BLaER1 (cell line): ENCODE data around the gene ZNF282.
"Not testable (repeated sequence)": the region's sequence is repeated elsewhere in the genome, so short reads cannot be mapped to it uniquely, and the experiment has no call there.

Experiments
- H3K27ac ChIP-seq: shearing (Covaris generic); formaldehyde crosslinking; 2 replicates; pipeline ENCODE4 v1.8.1; 2022
- H3K27me3 ChIP-seq: shearing (Covaris generic); formaldehyde crosslinking; 2 replicates; pipeline ENCODE4 v1.8.1; 2022
- H3K36me3 ChIP-seq: shearing (Covaris generic); formaldehyde crosslinking; 2 replicates; pipeline ENCODE4 v1.8.1; 2022
- H3K4me1 ChIP-seq: shearing (Covaris generic); formaldehyde crosslinking; 2 replicates; pipeline ENCODE4 v1.8.1; 2022
- H3K4me2 ChIP-seq: shearing (Covaris generic); formaldehyde crosslinking; 2 replicates; pipeline ENCODE4 v1.8.1; 2022
- H3K4me3 ChIP-seq: shearing (Covaris generic); formaldehyde crosslinking; 2 replicates; pipeline ENCODE4 v1.8.1; 2022
- H3K9ac ChIP-seq: shearing (Covaris generic); formaldehyde crosslinking; 2 replicates; pipeline ENCODE4 v1.8.1; 2022
- H3K9me3 ChIP-seq: shearing (Covaris generic); formaldehyde crosslinking; 2 replicates; pipeline ENCODE4 v1.8.1; 2022
- H4K20me1 ChIP-seq: shearing (Covaris generic); formaldehyde crosslinking; 2 replicates; pipeline ENCODE4 v1.8.1; 2022
- Cebpa-rat ChIP-seq: shearing (Covaris generic); IDR thresholded peaks from 2 replicates; pipeline ENCODE4 v1.8.1; 2022

ZNF282 gene

DNA sequence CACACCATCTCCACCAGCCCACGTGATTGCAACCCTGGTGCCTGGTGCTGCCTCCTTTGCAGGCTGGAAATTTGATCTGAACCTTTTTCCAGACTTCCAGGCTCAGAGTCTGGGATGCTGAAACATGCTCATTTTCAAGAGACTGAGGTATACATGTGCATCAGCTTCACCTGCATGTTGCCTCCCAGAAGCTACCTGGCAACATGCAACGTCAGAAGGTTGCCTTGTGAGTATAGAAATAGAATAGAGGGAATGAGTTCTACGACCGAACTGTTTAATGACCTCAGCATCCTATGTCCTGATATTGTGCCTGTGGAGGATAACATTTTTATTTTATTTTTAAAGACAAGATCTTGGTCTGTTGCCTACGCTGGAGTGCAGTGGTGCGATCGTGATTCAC is 42.2 kb downstream of the ZNF282 start:
- Histone ChIP-seq H3K27me3 (no peaks in the 10 kb centered on the region), H3K9ac (no peak overlapping the region), H4K20me1 (peaks cover 14% of the 10 kb centered on the region; the same call in 1 of the 2 replicates), H3K36me3 (peaks cover 10% of the 10 kb centered on the region), H3K27ac (no peak overlapping the region), H3K4me1 (peaks cover 18% of the 10 kb centered on the region), H3K4me2 (no peak overlapping the region), H3K4me3 (no peak overlapping the region), H3K9me3 (peaks cover 11% of the 10 kb centered on the region)
- TF ChIP-seq Cebpa-rat, result no peak

DNA sequence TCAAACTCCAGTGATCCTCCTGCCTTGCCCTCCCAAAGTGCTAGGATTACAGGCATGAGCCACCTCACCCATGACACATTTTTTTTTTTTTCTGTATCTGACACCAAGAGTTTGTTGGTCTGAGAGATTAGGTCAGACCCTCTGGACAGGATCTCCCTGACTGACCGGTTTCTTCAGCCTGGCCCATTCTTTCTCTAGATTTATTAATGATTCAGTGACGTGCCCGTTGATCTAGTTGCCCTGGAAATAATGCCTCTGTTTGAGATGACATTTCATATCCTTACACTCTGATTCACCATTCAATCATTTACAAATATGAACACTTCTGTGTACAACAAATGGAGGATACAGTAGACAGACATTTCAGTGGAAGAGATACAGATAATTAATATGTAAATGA is 42.7 kb downstream of the ZNF282 start:
- Histone ChIP-seq H3K27ac (no peak overlapping the region), H3K4me2 (no peak overlapping the region), H3K9ac (no peak overlapping the region), H3K4me1 (peaks cover 18% of the 10 kb centered on the region), H3K4me3 (no peak overlapping the region), H3K36me3 (peaks cover 13% of the 10 kb centered on the region), H4K20me1 (peaks cover 14% of the 10 kb centered on the region; the same call in 1 of the 2 replicates), H3K9me3 (peaks cover 17% of the 10 kb centered on the region), H3K27me3 (no peaks in the 10 kb centered on the region)
- TF ChIP-seq Cebpa-rat, result no peak

DNA sequence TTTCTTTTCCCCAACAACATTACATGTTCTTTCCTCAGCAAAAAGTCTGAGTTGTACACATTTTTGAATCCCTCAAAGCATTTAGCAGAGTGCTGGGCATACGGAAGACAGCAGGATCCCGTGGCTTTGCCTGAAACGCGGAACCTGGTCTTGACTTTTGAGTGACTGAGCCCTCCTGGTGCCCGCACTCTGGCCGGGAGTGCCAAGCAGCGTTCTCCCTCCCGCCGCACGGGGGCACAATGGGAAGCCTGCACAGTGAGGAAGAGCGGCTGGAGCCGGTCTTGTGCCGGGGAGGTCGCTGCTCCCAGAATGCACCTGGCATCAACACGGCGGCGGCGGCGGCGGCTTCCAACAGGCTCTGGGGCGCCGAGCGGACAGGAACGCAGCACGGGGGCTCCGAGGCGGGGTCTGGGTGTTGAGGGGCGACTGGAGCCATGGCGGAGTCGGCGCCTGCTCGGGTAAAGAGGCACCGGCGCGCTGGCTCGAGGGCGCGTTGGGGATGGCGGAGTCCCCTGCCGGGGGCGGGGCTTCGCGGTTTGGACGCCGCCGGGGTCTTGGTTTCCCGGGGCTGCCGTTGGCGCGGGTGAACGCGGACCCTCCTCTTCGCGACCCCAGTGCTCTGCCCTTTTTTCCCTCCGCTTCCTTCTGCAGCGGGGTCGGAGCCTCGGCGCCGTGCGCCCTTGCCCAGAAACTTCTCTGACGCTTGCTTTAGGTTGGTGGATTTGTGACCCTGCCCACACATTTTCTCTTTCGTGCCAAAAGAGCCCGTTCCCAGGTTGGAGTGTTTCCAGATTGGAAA is 44.2 kb downstream of the ZNF282 start, which contains the start of gene ZNF212:
ZNF212 (plus strand) TSS at position 307 of the 799 bp plus-strand sequence; CDS start at position 435, 128 bp downstream.
- H4K20me1 ChIP-seq, result peaks cover 17% of the 10 kb centered on the region; the same call in 1 of the 2 replicates
- peak within 1 kb of the TSS; percentile 80 for H3K4me3 ChIP-seq
- no peak for TF ChIP-seq Cebpa-rat
- H3K4me1 ChIP-seq, result peaks cover 29% of the 10 kb centered on the region
- peak within 1 kb of the TSS; percentile 79 for H3K4me2 ChIP-seq
- peaks cover 20% of the 10 kb centered on the region for H3K9me3 ChIP-seq
- H3K9ac ChIP-seq, result peak within 1 kb of the TSS; percentile 92
- H3K27me3 ChIP-seq, result no peaks in the 10 kb centered on the region
- H3K27ac ChIP-seq, result peak within 1 kb of the TSS; percentile 90
- peaks cover 14% of the 10 kb centered on the region for H3K36me3 ChIP-seq

DNA sequence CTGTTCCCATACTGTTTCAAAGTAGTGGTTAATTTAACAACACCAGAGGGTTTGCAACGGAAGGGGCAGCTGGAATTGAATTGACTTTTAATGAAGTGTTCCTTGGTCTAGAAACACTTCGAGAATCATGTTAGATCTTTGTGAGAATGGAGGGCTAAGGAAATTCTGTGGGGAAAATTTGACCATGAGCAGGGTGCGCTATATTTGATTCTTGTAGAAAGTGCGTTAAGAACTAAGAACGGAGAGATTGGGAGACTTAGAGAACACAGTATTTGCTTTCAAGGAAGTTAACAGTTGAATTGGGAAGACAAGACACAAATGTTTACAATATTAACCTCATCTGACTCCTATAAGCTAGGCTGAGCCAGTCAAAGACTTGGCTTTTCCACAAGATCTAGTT is 45.3 kb downstream of the ZNF282 start:
- Histone ChIP-seq H3K27ac (no peak overlapping the region), H3K4me2 (peak overlapping the region; percentile 79), H3K9me3 (peaks cover 20% of the 10 kb centered on the region), H4K20me1 (peaks cover 28% of the 10 kb centered on the region), H3K36me3 (peaks cover 14% of the 10 kb centered on the region), H3K9ac (peak overlapping the region; percentile 92; the same call in 1 of the 2 replicates), H3K4me3 (peak overlapping the region; percentile 80), H3K27me3 (no peaks in the 10 kb centered on the region), H3K4me1 (peaks cover 40% of the 10 kb centered on the region)
- no peak for TF ChIP-seq Cebpa-rat

DNA sequence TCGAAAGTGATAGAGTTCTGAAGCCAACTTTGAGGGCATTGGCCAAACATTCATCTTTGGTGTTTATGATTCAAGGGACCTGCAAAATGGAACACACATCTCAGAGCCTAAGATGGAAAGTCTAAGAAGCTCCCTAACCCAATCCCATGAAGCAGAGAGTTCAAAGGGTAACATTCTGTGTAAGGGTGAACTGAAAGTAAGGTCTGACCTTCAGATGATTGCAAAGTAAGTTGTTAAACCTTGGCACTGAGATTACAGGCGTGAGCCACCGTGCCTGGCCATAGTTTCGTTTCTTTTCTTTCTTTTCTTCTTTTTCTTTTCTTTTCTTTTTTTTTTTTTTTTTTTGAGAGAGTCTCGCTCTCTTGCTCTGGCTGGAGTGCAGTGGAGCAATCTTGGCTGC is 46.4 kb downstream of the ZNF282 start:
- no peak overlapping the region for H3K27ac ChIP-seq
- H3K4me2 ChIP-seq, result no peak overlapping the region
- peaks cover 20% of the 10 kb centered on the region for H3K9me3 ChIP-seq
- no peak overlapping the region for H3K4me3 ChIP-seq
- H3K9ac ChIP-seq, result no peak overlapping the region
- peaks cover 14% of the 10 kb centered on the region for H3K36me3 ChIP-seq
- peaks cover 43% of the 10 kb centered on the region for H3K4me1 ChIP-seq
- no peaks in the 10 kb centered on the region for H3K27me3 ChIP-seq
- TF ChIP-seq Cebpa-rat, result no peak
- peaks cover 37% of the 10 kb centered on the region for H4K20me1 ChIP-seq

GRCh38 chr7:149245244-149245643 is 49.9 kb downstream of the ZNF282 start:
- peaks cover 27% of the 10 kb centered on the region for H3K36me3 ChIP-seq
- no peak overlapping the region for H3K4me3 ChIP-seq
- H3K9ac ChIP-seq, result peak overlapping the region; percentile 45; the same call in 1 of the 2 replicates
- TF ChIP-seq Cebpa-rat, result no peak
- H4K20me1 ChIP-seq, result peaks cover 63% of the 10 kb centered on the region
- H3K4me1 ChIP-seq, result peaks cover 34% of the 10 kb centered on the region
- peaks cover 20% of the 10 kb centered on the region for H3K9me3 ChIP-seq
- H3K27me3 ChIP-seq, result no peaks in the 10 kb centered on the region
- peak overlapping the region; percentile 66 for H3K4me2 ChIP-seq
- peak overlapping the region; percentile 35; the same call in 1 of the 2 replicates for H3K27ac ChIP-seq

- Histone ChIP-seq H3K27ac (peak overlapping the region; percentile 35; the same call in 1 of the 2 replicates), H3K9ac (peak overlapping the region; percentile 45; the same call in 1 of the 2 replicates), H3K4me2 (peak overlapping the region; percentile 66), H3K9me3 (peaks cover 20% of the 10 kb centered on the region), H3K27me3 (no peaks in the 10 kb centered on the region), H4K20me1 (peaks cover 59% of the 10 kb centered on the region), H3K4me1 (peaks cover 29% of the 10 kb centered on the region), H3K4me3 (no peak overlapping the region), H3K36me3 (peaks cover 32% of the 10 kb centered on the region)
- TF ChIP-seq Cebpa-rat, result no peak
Measured at GRCh38 chr7:149245744-149246143, 50.4 kb downstream of the ZNF282 start.

DNA sequence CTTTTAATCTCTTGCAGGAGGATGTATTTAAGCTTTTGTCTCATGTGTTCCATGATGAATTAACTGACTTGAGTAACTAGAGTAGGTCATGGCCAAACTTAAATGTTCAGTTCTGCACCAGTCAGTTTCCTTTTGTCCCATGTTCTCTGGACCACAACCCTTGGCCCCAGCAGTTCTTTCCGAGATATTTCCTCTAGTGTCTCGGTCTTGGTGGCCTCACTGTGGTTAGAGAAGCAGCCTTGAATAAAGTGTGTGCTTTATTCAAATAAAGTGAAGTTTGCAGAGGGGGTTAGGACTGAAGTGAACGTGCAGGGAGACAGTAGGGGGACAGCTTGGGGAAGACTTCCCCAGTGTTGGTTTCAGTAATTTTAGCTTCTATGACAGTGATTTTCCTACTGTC is 53.4 kb downstream of the ZNF282 start:
- Histone ChIP-seq H3K36me3 (peaks cover 48% of the 10 kb centered on the region), H3K27ac (no peak overlapping the region), H3K4me1 (peaks cover 21% of the 10 kb centered on the region), H3K4me2 (no peak overlapping the region), H3K4me3 (no peak overlapping the region), H3K9me3 (no peaks in the 10 kb centered on the region), H3K27me3 (no peaks in the 10 kb centered on the region), H4K20me1 (peaks cover 59% of the 10 kb centered on the region), H3K9ac (no peak overlapping the region)
- TF ChIP-seq Cebpa-rat, result no peak

GRCh38 chr7:149250151-149250550 is 54.8 kb downstream of the ZNF282 start:
- H4K20me1 ChIP-seq, result peaks cover 56% of the 10 kb centered on the region
- peaks cover 62% of the 10 kb centered on the region for H3K36me3 ChIP-seq
- not testable (repeated sequence) for H3K4me2 ChIP-seq, H3K4me1 ChIP-seq, H3K27me3 ChIP-seq, H3K9me3 ChIP-seq, H3K27ac ChIP-seq, H3K9ac ChIP-seq, H3K4me3 ChIP-seq

- H3K27ac ChIP-seq, H3K9me3 ChIP-seq, H3K4me1 ChIP-seq, H3K4me2 ChIP-seq, H3K4me3 ChIP-seq, H3K27me3 ChIP-seq, H3K9ac ChIP-seq: not testable (repeated sequence)
- Histone ChIP-seq H4K20me1 (peaks cover 43% of the 10 kb centered on the region), H3K36me3 (peaks cover 74% of the 10 kb centered on the region)
Measured at GRCh38 chr7:149251518-149251917, 56.2 kb downstream of the ZNF282 start.
